HepG2 (cell line): ENCODE results near the gene RASSF9. TPM values are rescaled to one million over a fixed set of nuclear protein-coding genes. Genes with fewer than 3 reads are reported as not detected.

Experiments
- ATAC-seq: fragments of 200-7000 bp; cut with Tn5 transposase; 3 replicates; pipeline ENCODE4 v1.9.1; 2020; ENCODE audit warnings: mild to moderate bottlenecking, moderate library complexity
- BruUV-seq: library from RNA; stranded (reverse); fragments of 400-500 nt; replicated peaks from 2 replicates; lab custom pipeline; 2021; lab: Mats Ljungman, UMichigan
- CTCF ChIA-PET: fragments of 300-600 bp; formaldehyde crosslinking; extraction: SDS; loops from one replicate; lab custom pipeline; 2021; ENCODE audit warnings: low total read pairs, inconsistent platforms, low intra/inter-chr PET ratio; lab: Yijun Ruan, JAX
- POLR2A ChIA-PET: fragments of 350-600 bp; sonication (Branson Sonifier 250); formaldehyde crosslinking; loops from one replicate; lab custom pipeline; 2020; ENCODE audit warnings: antibody characterized with exemption, inconsistent platforms; lab: Yijun Ruan, JAX
- DNase-seq: peaks from one replicate; pipeline ENCODE4 v3.0.0-alpha.2; 2015; ENCODE audit warnings: low spot score
- FAIRE-seq: peaks from 3 replicates; lab custom pipeline; 2011; peaks lifted over from hg19 to GRCh38; lab: Jason Lieb, UNC
- H2AFZ ChIP-seq: one replicate; pipeline ENCODE4 v1.6.1; 2011; ENCODE audit warnings: low read length, inconsistent platforms
- H3K27ac ChIP-seq: fragments of 300-600 bp; 3 replicates; pipeline ENCODE4 v1.8.0; 2011; ENCODE audit warnings: mixed run types, mild to moderate bottlenecking, mixed read lengths, low read length, inconsistent platforms; ENCODE audit not compliant: insufficient read depth; ENCODE audit errors: extremely low read length
- H3K27me3 ChIP-seq, 2 experiments: fragments of 200-600 bp in 1 of 2; 2 replicates in 1 of 2; 3 replicates in 1 of 2; pipeline versions ENCODE4 v1.6.0 to v1.8.0; 2011; ENCODE audit warnings: low read length in 2 of 2, mild to moderate bottlenecking in 2 of 2, moderate library complexity in 2 of 2, inconsistent platforms in 1 of 2; ENCODE audit not compliant: insufficient read depth in 2 of 2, control insufficient read depth in 1 of 2
- H3K36me3 ChIP-seq, 2 experiments: fragments of 200-600 bp in 1 of 2; replicated peaks in 1 of 2; 2 replicates in 1 of 2; 3 replicates in 1 of 2; pipeline versions ENCODE4 v1.5.1 to v1.8.0; 2011; ENCODE audit warnings: low read length in 2 of 2, inconsistent platforms in 1 of 2; ENCODE audit not compliant: insufficient read depth in 2 of 2, control insufficient read depth in 1 of 2
- H3K4me1 ChIP-seq: 2 replicates; pipeline ENCODE4 v1.5.1; 2012; ENCODE audit warnings: low read length, inconsistent platforms; ENCODE audit not compliant: insufficient read depth
- H3K4me2 ChIP-seq: 2 replicates; pipeline ENCODE4 v1.6.0; 2011; ENCODE audit warnings: low read depth, low read length, inconsistent platforms
- H3K4me3 ChIP-seq, 3 experiments: fragments of 200-600 bp in 1 of 3; sonication (generic), shearing (Covaris generic) in 1 of 3; replicated peaks in 1 of 3; 2 replicates each; pipeline ENCODE4 v1.5.1; 2011 to 2016; ENCODE audit warnings: low read length in 3 of 3, inconsistent platforms in 2 of 3, low read depth in 2 of 3, mild to moderate bottlenecking in 2 of 3, control low read depth in 1 of 3, mixed read lengths in 1 of 3; ENCODE audit not compliant: insufficient read depth in 1 of 3
- H3K79me2 ChIP-seq: one replicate; pipeline ENCODE4 v1.6.1; 2011; ENCODE audit warnings: low read length, inconsistent platforms; ENCODE audit not compliant: insufficient read depth
- H3K9ac ChIP-seq: 2 replicates; pipeline ENCODE4 v1.6.0; 2011; ENCODE audit warnings: mild to moderate bottlenecking, low read depth, low read length, inconsistent platforms; ENCODE audit not compliant: insufficient read depth
- H3K9me3 ChIP-seq: 2 replicates; pipeline ENCODE4 v1.5.1; 2012; ENCODE audit warnings: mild to moderate bottlenecking, low read length
- H4K20me1 ChIP-seq: 2 replicates; pipeline ENCODE4 v1.6.0; 2011; ENCODE audit warnings: inconsistent platforms, mild to moderate bottlenecking, low read length, moderate library complexity; ENCODE audit not compliant: insufficient read depth
- AFF4 ChIP-seq: sonication (generic); formaldehyde crosslinking; IDR thresholded peaks from 2 replicates; pipeline ENCODE4 v1.4.0; 2020; ENCODE audit warnings: missing genetic modification reagents
- AHR ChIP-seq: IDR thresholded peaks from 2 replicates; pipeline ENCODE4 v1.6.1; 2018; ENCODE audit warnings: missing genetic modification reagents, missing compliant biosample characterization
- JARID2 ChIP-seq: sonication (generic); formaldehyde crosslinking; IDR thresholded peaks from 2 replicates; pipeline ENCODE4 v1.8.1; 2023; ENCODE audit warnings: missing genetic modification reagents, inconsistent platforms; ENCODE audit not compliant: insufficient replicate concordance
- MAX ChIP-seq: IDR thresholded peaks from 2 replicates; pipeline ENCODE4 v1.6.1; 2012; ENCODE audit warnings: inconsistent platforms
- MXI1 ChIP-seq: IDR thresholded peaks from 3 replicates; pipeline ENCODE4 v1.6.1; 2012; ENCODE audit warnings: low read depth, low read length, inconsistent platforms, borderline replicate concordance
- POLR2AphosphoS5 ChIP-seq: IDR thresholded peaks from 2 replicates; pipeline ENCODE4 v1.6.1; 2012; ENCODE audit warnings: low read depth, low read length
- SNRNP70 ChIP-seq: fragments of 200-400 bp; formaldehyde crosslinking; IDR thresholded peaks from 2 replicates; pipeline ENCODE4 v1.6.1; 2017; ENCODE audit warnings: mild to moderate bottlenecking, low read depth, low read length, moderate library complexity
- ZMAT3 ChIP-seq: sonication (generic); formaldehyde crosslinking; conservative IDR thresholded peaks from 2 replicates; pipeline ENCODE4 v1.7.0; 2021; ENCODE audit warnings: missing genetic modification reagents
- ZNF124 ChIP-seq: sonication (generic); formaldehyde crosslinking; IDR thresholded peaks from 2 replicates; pipeline ENCODE4 v1.4.0; 2020; ENCODE audit warnings: missing genetic modification reagents
- ZNF230 ChIP-seq: sonication (generic); formaldehyde crosslinking; IDR thresholded peaks from 2 replicates; pipeline ENCODE4 v1.4.0; 2020; ENCODE audit warnings: mild to moderate bottlenecking, missing genetic modification reagents
- ZNF235 ChIP-seq: sonication (generic); formaldehyde crosslinking; IDR thresholded peaks from 2 replicates; pipeline ENCODE4 v1.8.1; 2023; ENCODE audit warnings: mild to moderate bottlenecking, missing genetic modification reagents, borderline replicate concordance
- ZNF253 ChIP-seq: sonication (generic); formaldehyde crosslinking; IDR thresholded peaks from 2 replicates; pipeline ENCODE4 v1.8.0; 2022; ENCODE audit warnings: mild to moderate bottlenecking, missing genetic modification reagents, borderline replicate concordance
- ZNF264 ChIP-seq: sonication (generic); formaldehyde crosslinking; IDR thresholded peaks from 2 replicates; pipeline ENCODE4 v1.4.0; 2020; ENCODE audit warnings: missing genetic modification reagents
- ZNF383 ChIP-seq: sonication (generic); formaldehyde crosslinking; IDR thresholded peaks from 2 replicates; pipeline ENCODE4 v1.4.0; 2020; ENCODE audit warnings: missing genetic modification reagents, mild to moderate bottlenecking, borderline replicate concordance
- ZNF879 ChIP-seq: sonication (generic); formaldehyde crosslinking; IDR thresholded peaks from 2 replicates; pipeline ENCODE4 v1.8.1; 2023; ENCODE audit warnings: missing genetic modification reagents
- ZNF891 ChIP-seq: sonication (generic); formaldehyde crosslinking; IDR thresholded peaks from 2 replicates; pipeline ENCODE4 v1.5.0; 2020; ENCODE audit warnings: mild to moderate bottlenecking, missing genetic modification reagents
- ZSCAN30 ChIP-seq: sonication (generic); formaldehyde crosslinking; IDR thresholded peaks from 2 replicates; pipeline ENCODE4 v1.5.0; 2020; ENCODE audit warnings: mild to moderate bottlenecking, missing genetic modification reagents
- WGBS: methylation state at CpG from one replicate; pipeline ENCODE4 v1.1.6; 2017; ENCODE audit warnings: low lambda C conversion rate; 5-methylcytosine and 5-hydroxymethylcytosine counted together
- in situ Hi-C: cut with HindIII; loops from 2 replicates; pipeline ENCODE4 v1.10.0; 2017; ENCODE audit warnings: low pct_unique_long_range_greater_than_20kb; ENCODE audit not compliant: extremely low pct_ligation_motif_present
- intact Hi-C: fragments of 100-400 bp; cut with micrococcal nuclease; formaldehyde crosslinking; loops from one replicate; pipeline ENCODE4 v1.10.0; 2022; ENCODE audit not compliant: unreplicated experiment
- polyA plus RNA-seq, 8 experiments: library from polyadenylated mRNA; depleted of rRNA in 3 of 8; stranded (reverse) in 7 of 8; unstranded in 1 of 8; fragments of >200 nt; fragmentation: Illumina TruSeq in 4 of 8; extraction: Trizol in 4 of 8; gene quantifications; 2 replicates each; pipeline versions ENCODE4 v1.2.1 to v1.2.3, GENCODE V29; 2011 to 2016; ENCODE audit warnings: low read depth in 4 of 8, missing spikeins in 1 of 8, mixed read lengths in 1 of 8; ENCODE audit not compliant: insufficient read depth in 1 of 8
- total RNA-seq, 5 experiments: library from RNA; depleted of rRNA; stranded (reverse); fragments of >200 nt; fragmentation: Illumina TruSeq; extraction: Trizol; gene quantifications; 2 replicates each; pipeline ENCODE4 v1.2.3, GENCODE V29; 2016; ENCODE audit warnings: low read depth in 1 of 5
- TF ChIP-seq, protein P1 (sequence below), 2 experiments: IDR thresholded peaks; 2 replicates each; pipeline ENCODE4 v1.6.1; 2011 to 2012; ENCODE audit warnings: low read length in 2 of 2, borderline replicate concordance in 1 of 2, low read depth in 1 of 2, mild to moderate bottlenecking in 1 of 2, moderate library complexity in 1 of 2

RASSF9 gene
- total and polyA plus RNA-seq, 2 of the 13 experiments (the other 11 are each of a cell fraction or from before 2014, with no cell fraction given): not detected

DNA sequence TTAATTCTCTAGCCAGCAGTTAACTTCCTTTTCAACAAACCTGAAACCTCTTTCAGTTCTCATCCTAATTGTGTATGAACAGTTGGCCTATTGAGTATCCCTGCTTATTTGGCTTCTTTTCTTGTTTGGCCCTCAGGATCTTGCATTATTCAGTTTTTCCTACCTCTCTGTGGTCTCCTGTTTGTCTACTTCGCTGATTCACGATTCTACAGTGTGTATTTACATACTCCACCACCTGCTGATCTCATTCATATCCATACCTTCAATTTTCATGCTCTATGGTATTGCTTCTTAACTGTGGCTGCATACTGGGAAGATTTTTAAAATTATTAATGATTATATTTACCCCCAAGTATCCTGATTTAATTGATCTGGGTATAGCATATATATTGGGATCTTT is 56.4 kb downstream of the RASSF9 start:
- POLR2A ChIA-PET: no interaction called here
- intact Hi-C loops: no loop called here
- 0% methylated on average over 2 of the region's 2 CpGs for WGBS

More for the DNA sequence above, 56.4 kb downstream of the RASSF9 start:
- Histone ChIP-seq H3K4me1 (no peaks in the 10 kb centered on the region), H3K36me3 (no peaks in the 10 kb centered on the region), H3K79me2 (no peaks in the 10 kb centered on the region), H3K27me3 (peaks cover 0 to 2% of the 10 kb centered on the region in 2 experiments; a peak in 1 of 5 replicates), H3K4me2 (no peak overlapping the region), H3K4me3 (no peak overlapping the region), H3K9ac (no peak overlapping the region), H2AFZ (no peak overlapping the region), H3K27ac (no peak overlapping the region), H3K9me3 (no peaks in the 10 kb centered on the region), H4K20me1 (no peaks in the 10 kb centered on the region)
- FAIRE-seq (no peak), DNase-seq (no peak), ATAC-seq (no peak)
- BruUV-seq: no TSS peak
- CTCF ChIA-PET: no interaction called here
- in situ Hi-C loops: no loop called here
- TF ChIP-seq ZSCAN30 (no peak), ZNF235 (CRISPR knock-in tag) (no peak), ZNF383 (CRISPR knock-in tag) (no peak), ZNF264 (CRISPR knock-in tag) (no peak), ZNF230 (no peak), AHR (CRISPR knock-in tag) (no peak), POLR2AphosphoS5 (no peak), ZNF253 (CRISPR knock-in tag) (no peak), ZNF879 (no peak), MAX (no peak), JARID2 (CRISPR knock-in tag) (no peak), MXI1 (no peak), ZNF124 (no peak), ZNF891 (no peak), SNRNP70 (no peak), ZMAT3 (CRISPR knock-in tag) (no peak), AFF4 (no peak)
- TF ChIP-seq, protein P1, sequence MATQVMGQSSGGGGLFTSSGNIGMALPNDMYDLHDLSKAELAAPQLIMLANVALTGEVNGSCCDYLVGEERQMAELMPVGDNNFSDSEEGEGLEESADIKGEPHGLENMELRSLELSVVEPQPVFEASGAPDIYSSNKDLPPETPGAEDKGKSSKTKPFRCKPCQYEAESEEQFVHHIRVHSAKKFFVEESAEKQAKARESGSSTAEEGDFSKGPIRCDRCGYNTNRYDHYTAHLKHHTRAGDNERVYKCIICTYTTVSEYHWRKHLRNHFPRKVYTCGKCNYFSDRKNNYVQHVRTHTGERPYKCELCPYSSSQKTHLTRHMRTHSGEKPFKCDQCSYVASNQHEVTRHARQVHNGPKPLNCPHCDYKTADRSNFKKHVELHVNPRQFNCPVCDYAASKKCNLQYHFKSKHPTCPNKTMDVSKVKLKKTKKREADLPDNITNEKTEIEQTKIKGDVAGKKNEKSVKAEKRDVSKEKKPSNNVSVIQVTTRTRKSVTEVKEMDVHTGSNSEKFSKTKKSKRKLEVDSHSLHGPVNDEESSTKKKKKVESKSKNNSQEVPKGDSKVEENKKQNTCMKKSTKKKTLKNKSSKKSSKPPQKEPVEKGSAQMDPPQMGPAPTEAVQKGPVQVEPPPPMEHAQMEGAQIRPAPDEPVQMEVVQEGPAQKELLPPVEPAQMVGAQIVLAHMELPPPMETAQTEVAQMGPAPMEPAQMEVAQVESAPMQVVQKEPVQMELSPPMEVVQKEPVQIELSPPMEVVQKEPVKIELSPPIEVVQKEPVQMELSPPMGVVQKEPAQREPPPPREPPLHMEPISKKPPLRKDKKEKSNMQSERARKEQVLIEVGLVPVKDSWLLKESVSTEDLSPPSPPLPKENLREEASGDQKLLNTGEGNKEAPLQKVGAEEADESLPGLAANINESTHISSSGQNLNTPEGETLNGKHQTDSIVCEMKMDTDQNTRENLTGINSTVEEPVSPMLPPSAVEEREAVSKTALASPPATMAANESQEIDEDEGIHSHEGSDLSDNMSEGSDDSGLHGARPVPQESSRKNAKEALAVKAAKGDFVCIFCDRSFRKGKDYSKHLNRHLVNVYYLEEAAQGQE (IDR thresholded peaks at IDR 0.05; ENCODE audit: borderline replicate concordance in 1 of 2, low read depth in 1 of 2, low read length in 2 of 2): no peak
